ENCODE results near the gene POLE2.

POLE2 gene

GRCh38 chr14:49687942-49688700 lies at the start of gene POLE2:
POLE2 (minus strand) TSS chr14:49688214; CDS start chr14:49688203, 11 bp downstream.
- Histone ChIP-seq H3K4me3 (ENCODE audit: low read depth, low read length) (peak within 1 kb of the TSS; percentile 80), H3K27ac (ENCODE audit: extremely low read depth, low read depth, low read length) (peak within 1 kb of the TSS; percentile 84), H3K4me1 (ENCODE audit: control insufficient read depth, insufficient read depth, low read length) (no peaks in the 10 kb centered on the region; the same call in 1 of the 2 replicates), H3K36me3 (ENCODE audit: control insufficient read depth in 2 of 2, insufficient read depth in 1 of 2, low read length in 2 of 2) (peaks cover 3 to 8% of the 10 kb centered on the region in 2 experiments; a peak in 2 of 3 replicates), H3K9me3 (ENCODE audit: control insufficient read depth, insufficient read depth, low read depth, low read length) (no peaks in the 10 kb centered on the region)
- ChIA-PET POLR2A (interaction anchor here (0.5 to 2.3 kb wide), 3 partner anchors 22 to 175 kb away, joined by 3 to 19 read pairs (median 5); partner anchors contain the start of gene KLHDC2), CTCF (interaction anchor here (0.6 kb wide), 1 partner anchor 143 kb away, joined by 3 read pairs; no protein-coding TSS in a partner anchor)
- no peak for TF ChIP-seq ZNF133 (tag by site-specific recombination; IDR thresholded peaks at IDR 0.05)
- peak; percentile 37; the same call in 1 of the 2 replicates for TF ChIP-seq SP2 (tag by site-specific recombination; IDR thresholded peaks at IDR 0.05)
- TF ChIP-seq GLIS1 (tag by site-specific recombination; IDR thresholded peaks at IDR 0.05), result peak; percentile 27; the same call in 1 of the 2 replicates
- no peak for TF ChIP-seq ZNF768 (tag by site-specific recombination; IDR thresholded peaks at IDR 0.05)
- peak; percentile 72 for TF ChIP-seq SP7 (tag by site-specific recombination; IDR thresholded peaks at IDR 0.05)
- no peak for TF ChIP-seq BCL11B (tag by site-specific recombination; IDR thresholded peaks at IDR 0.05; ENCODE audit: low read depth)
- TF ChIP-seq ZNF138 (tag by site-specific recombination; IDR thresholded peaks at IDR 0.05; ENCODE audit: borderline replicate concordance), result no peak
- TF ChIP-seq ZNF398 (tag by site-specific recombination; IDR thresholded peaks at IDR 0.05), result no peak
- no peak; the same call in 1 of the 2 replicates for TF ChIP-seq ZNF561 (tag by site-specific recombination; IDR thresholded peaks at IDR 0.05; ENCODE audit: borderline replicate concordance)
- TF ChIP-seq ZNF184 (tag by site-specific recombination; IDR thresholded peaks at IDR 0.05), result no peak
- TF ChIP-seq ZNF76 (tag by site-specific recombination; IDR thresholded peaks at IDR 0.05; ENCODE audit: borderline replicate concordance, low read depth), result peak; percentile 55; the same call in 1 of the 2 replicates
- peak; percentile 74; the same call in 1 of the 2 replicates for TF ChIP-seq ZFP37 (tag by site-specific recombination; IDR thresholded peaks at IDR 0.05)
- peak; percentile 74; the same call in 1 of the 2 replicates for TF ChIP-seq ZXDB (tag by site-specific recombination; IDR thresholded peaks at IDR 0.05)
- peak; percentile 94 for TF ChIP-seq ZBTB20 (tag by site-specific recombination; IDR thresholded peaks at IDR 0.05)
- peak; percentile 54; the same call in 1 of the 2 replicates for TF ChIP-seq ZNF391 (tag by site-specific recombination; IDR thresholded peaks at IDR 0.05; ENCODE audit: borderline replicate concordance, low read depth)
- TF ChIP-seq HOXA7 (CRISPR knock-in tag; IDR thresholded peaks at IDR 0.05; ENCODE audit: borderline replicate concordance), result no peak
- peak; percentile 74 for TF ChIP-seq YY1 (tag by site-specific recombination; IDR thresholded peaks at IDR 0.05)
- TF ChIP-seq ZNF692 (tag by site-specific recombination; IDR thresholded peaks at IDR 0.05), result peak; percentile 50; the same call in 1 of the 2 replicates
- no peak for TF ChIP-seq ZNF658 (tag by site-specific recombination; IDR thresholded peaks at IDR 0.05)
- 0 out of 2 replicates have a peak, but pooled peaks have one; percentile 34 for TF ChIP-seq ZNF341 (tag by site-specific recombination; IDR thresholded peaks at IDR 0.05; ENCODE audit: low read depth)
- TF ChIP-seq SETDB1 (IDR thresholded peaks at IDR 0.05; ENCODE audit: insufficient read length, low read length), result peak; percentile 18
- TF ChIP-seq ZNF513 (tag by site-specific recombination; IDR thresholded peaks at IDR 0.05), result no peak
- peak; percentile 74 for TF ChIP-seq ZNF600 (tag by site-specific recombination; IDR thresholded peaks at IDR 0.05)
- TF ChIP-seq YY2 (tag by site-specific recombination; IDR thresholded peaks at IDR 0.05), result peak; percentile 47; the same call in 1 of the 2 replicates
- TF ChIP-seq INSM2 (tag by site-specific recombination; IDR thresholded peaks at IDR 0.05), result no peak
- TF ChIP-seq EGR2 (tag by site-specific recombination; IDR thresholded peaks at IDR 0.05; ENCODE audit: low read depth), result 0 out of 2 replicates have a peak, but pooled peaks have one; percentile 24
- TF ChIP-seq ZNF221 (tag by site-specific recombination; IDR thresholded peaks at IDR 0.05; ENCODE audit: borderline replicate concordance), result no peak
- TF ChIP-seq KLF9 (tag by site-specific recombination; IDR thresholded peaks at IDR 0.05; ENCODE audit: low read depth), result peak; percentile 86
- 0 out of 2 replicates have a peak, but pooled peaks have one; percentile 10 for TF ChIP-seq KLF17 (tag by site-specific recombination; IDR thresholded peaks at IDR 0.05)
- TF ChIP-seq ZNF366 (tag by site-specific recombination; conservative IDR thresholded peaks at IDR 0.05), result no peak

Data from HEK293 (cell line).